GM12873 (cell line): ENCODE data around the gene INS.

Source experiments
- TF ChIP-seq, protein P1 (sequence below): IDR thresholded peaks from 2 replicates; pipeline ENCODE4 v1.5.1; 2012; ENCODE audit warnings: low read depth, mild to moderate bottlenecking, moderate library complexity, low read length, control low read depth; ENCODE audit not compliant: insufficient read depth; ENCODE audit errors: missing control alignments

INS gene

GRCh38 chr11:2151500-2152257, 9.3 kb downstream of the INS start:
- TF ChIP-seq, protein P1, sequence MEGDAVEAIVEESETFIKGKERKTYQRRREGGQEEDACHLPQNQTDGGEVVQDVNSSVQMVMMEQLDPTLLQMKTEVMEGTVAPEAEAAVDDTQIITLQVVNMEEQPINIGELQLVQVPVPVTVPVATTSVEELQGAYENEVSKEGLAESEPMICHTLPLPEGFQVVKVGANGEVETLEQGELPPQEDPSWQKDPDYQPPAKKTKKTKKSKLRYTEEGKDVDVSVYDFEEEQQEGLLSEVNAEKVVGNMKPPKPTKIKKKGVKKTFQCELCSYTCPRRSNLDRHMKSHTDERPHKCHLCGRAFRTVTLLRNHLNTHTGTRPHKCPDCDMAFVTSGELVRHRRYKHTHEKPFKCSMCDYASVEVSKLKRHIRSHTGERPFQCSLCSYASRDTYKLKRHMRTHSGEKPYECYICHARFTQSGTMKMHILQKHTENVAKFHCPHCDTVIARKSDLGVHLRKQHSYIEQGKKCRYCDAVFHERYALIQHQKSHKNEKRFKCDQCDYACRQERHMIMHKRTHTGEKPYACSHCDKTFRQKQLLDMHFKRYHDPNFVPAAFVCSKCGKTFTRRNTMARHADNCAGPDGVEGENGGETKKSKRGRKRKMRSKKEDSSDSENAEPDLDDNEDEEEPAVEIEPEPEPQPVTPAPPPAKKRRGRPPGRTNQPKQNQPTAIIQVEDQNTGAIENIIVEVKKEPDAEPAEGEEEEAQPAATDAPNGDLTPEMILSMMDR: peak; percentile 76

DNA sequence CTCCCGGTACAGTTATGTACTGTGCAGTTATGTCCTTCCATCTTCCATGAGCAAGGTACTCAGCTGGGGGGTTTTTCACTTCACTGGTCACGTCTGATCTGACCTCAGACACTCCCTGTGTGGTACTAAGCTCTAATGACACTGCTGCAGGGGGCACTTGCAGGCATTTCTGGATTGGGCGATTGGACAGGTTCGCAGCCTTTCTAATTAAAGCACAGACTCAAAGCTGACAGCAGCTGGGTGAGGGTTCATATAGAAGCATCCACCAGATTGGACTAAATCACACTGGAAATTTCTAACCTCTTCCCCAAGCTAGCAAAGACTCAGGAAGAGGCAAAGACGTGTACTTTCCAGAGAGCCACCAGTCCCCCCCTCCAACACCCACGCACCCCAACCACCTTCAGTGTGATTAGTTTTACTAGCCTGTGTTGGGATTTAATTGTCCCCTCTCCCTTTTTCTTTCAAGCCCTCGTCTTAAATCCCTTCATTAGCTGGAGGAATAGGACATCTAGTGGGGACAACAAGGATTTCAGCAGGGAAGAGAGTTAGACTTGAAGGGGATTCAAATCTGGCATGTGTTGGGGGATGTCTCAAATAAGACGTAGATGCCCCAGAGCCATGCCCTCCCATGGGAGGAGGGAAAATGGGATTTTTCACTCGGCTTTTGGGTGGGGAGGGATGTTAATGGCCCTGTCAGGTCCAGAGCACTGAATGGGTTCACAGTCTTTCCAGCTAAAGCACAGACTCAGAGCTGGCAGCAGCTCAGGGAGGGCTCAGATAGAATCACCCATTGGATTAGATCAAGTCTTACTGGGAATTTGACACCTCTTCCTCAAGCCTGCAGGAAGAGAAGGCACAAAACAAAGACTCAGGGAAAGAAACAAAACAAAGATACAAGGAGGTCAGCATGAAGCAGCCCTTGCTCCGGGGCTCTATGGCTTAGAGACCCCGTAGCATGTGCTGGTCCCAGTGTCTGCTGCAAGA, 10.9 kb downstream of the INS start:
- TF ChIP-seq, protein P1: no peak

GRCh38 chr11:2149460-2149859, 11.5 kb downstream of the INS start:
- TF ChIP-seq, protein P1: no peak

- TF ChIP-seq, protein P1: no peak
Observed at GRCh38 chr11:2148595-2148994, 12.4 kb downstream of the INS start.

DNA sequence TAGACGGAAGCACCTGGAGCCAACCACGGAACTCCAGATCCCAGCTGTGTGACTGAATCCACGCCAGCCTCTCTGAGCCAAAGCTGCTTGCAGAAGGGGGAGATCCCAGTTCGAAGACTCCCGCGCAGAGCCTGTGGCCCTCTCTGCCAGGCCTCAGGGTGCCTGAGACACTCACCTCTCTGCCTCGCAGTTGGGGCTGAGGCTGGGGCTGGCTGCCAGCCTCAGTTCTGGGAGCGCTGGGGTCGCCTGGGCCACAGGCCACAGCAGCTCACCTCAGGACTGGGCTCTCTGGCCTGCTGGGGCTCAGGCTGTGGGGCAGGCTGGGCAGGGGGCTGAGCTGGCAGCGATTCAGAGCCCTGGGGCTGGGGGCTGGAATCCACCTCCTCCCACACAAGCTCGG, 13.6 kb downstream of the INS start:
- TF ChIP-seq, protein P1: no peak

- TF ChIP-seq, protein P1: no peak
Observed at GRCh38 chr11:2146051-2146450, 15.0 kb downstream of the INS start.

GRCh38 chr11:2144544-2145248, 16.3 kb downstream of the INS start:
- TF ChIP-seq, protein P1: no peak
